Raji (cell line): ENCODE measurements around the gene COL6A3.

Experiments used
- POLR2A ChIP-seq: IDR thresholded peaks from 2 replicates; pipeline ENCODE4 v1.6.1; 2011; ENCODE audit warnings: low read depth, low read length, control low read depth; ENCODE audit not compliant: insufficient read depth

Gene COL6A3

GRCh38 chr2:237413777-237414661, at the start of gene COL6A3:
TSS of gene COL6A3 (minus strand) at chr2:237414164. CDS start at chr2:237396817, 17,347 bp downstream.
- TF ChIP-seq POLR2A: no peak

- TF ChIP-seq POLR2A: no peak
Observed at GRCh38 chr2:237459741-237460174, 45.8 kb upstream of the COL6A3 start.

- TF ChIP-seq POLR2A: no peak
Observed at GRCh38 chr2:237459226-237459625, 45.3 kb upstream of the COL6A3 start.

- TF ChIP-seq POLR2A: no peak
Observed at GRCh38 chr2:237458519-237458918, 44.6 kb upstream of the COL6A3 start.

GRCh38 chr2:237457388-237457941, 43.5 kb upstream of the COL6A3 start:
- TF ChIP-seq POLR2A: no peak

GRCh38 chr2:237456200-237456843, 42.4 kb upstream of the COL6A3 start:
- TF ChIP-seq POLR2A: no peak

- no peak for TF ChIP-seq POLR2A
Observed at GRCh38 chr2:237455764-237456163, 41.8 kb upstream of the COL6A3 start.

GRCh38 chr2:237453671-237454070, 39.7 kb upstream of the COL6A3 start:
- TF ChIP-seq POLR2A: no peak

GRCh38 chr2:237452861-237453260, 38.9 kb upstream of the COL6A3 start:
- TF ChIP-seq POLR2A: no peak

GRCh38 chr2:237451643-237452469, 37.9 kb upstream of the COL6A3 start:
- no peak for TF ChIP-seq POLR2A

GRCh38 chr2:237450583-237450982, 36.6 kb upstream of the COL6A3 start:
- TF ChIP-seq POLR2A: no peak

GRCh38 chr2:237450108-237450507, 36.1 kb upstream of the COL6A3 start:
- TF ChIP-seq POLR2A: no peak

GRCh38 chr2:237449193-237449881, 35.4 kb upstream of the COL6A3 start:
- no peak for TF ChIP-seq POLR2A

GRCh38 chr2:237448626-237449025, 34.7 kb upstream of the COL6A3 start:
- TF ChIP-seq POLR2A: no peak
